A549 (cell line): ENCODE results near the gene NDUFAF5.

Experiments
- BHLHE40 ChIP-seq: IDR thresholded peaks from 2 replicates; pipeline ENCODE4 v1.6.1; 2012; ENCODE audit warnings: low read depth, low read length, inconsistent platforms
- CBX2 ChIP-seq: fragments of 200-600 bp; sonication (generic); IDR thresholded peaks from 2 replicates; pipeline ENCODE4 v1.6.1; 2016; ENCODE audit warnings: low read depth, mild to moderate bottlenecking, borderline replicate concordance
- CHD4 ChIP-seq: fragments of 200-600 bp; sonication (generic); IDR thresholded peaks from 2 replicates; pipeline ENCODE4 v1.6.1; 2016; ENCODE audit warnings: antibody characterized with exemption, mild to moderate bottlenecking, borderline replicate concordance
- EP300 ChIP-seq, 2 experiments: fragments of >200 bp; sonication (Bioruptor Twin); formaldehyde crosslinking; IDR thresholded peaks; 2 replicates in 1 of 2; 3 replicates in 1 of 2; pipeline ENCODE4 v1.6.1; 2016 to 2017
- JUN ChIP-seq, 2 experiments: fragments of >200 bp; sonication (Bioruptor Twin); formaldehyde crosslinking; IDR thresholded peaks; 2 replicates in 1 of 2; 3 replicates in 1 of 2; pipeline ENCODE4 v1.6.1; 2016 to 2017
- KDM1A ChIP-seq: fragments of 200-600 bp; sonication (generic); IDR thresholded peaks from 2 replicates; pipeline ENCODE4 v1.6.1; 2016; ENCODE audit warnings: low read depth, mild to moderate bottlenecking
- KDM5A ChIP-seq: fragments of 200-600 bp; sonication (generic); IDR thresholded peaks from 2 replicates; pipeline ENCODE4 v1.6.1; 2016; ENCODE audit warnings: antibody characterized with exemption, mild to moderate bottlenecking
- POLR2A ChIP-seq: IDR thresholded peaks from 2 replicates; pipeline ENCODE4 v1.6.1; 2012; ENCODE audit warnings: mild to moderate bottlenecking, low read length
- RAD21 ChIP-seq, 2 experiments: fragments of >200 bp in 1 of 2; sonication (Bioruptor Twin) in 1 of 2; formaldehyde crosslinking in 1 of 2; IDR thresholded peaks in 1 of 2; conservative IDR thresholded peaks in 1 of 2; 2 replicates in 1 of 2; 3 replicates in 1 of 2; pipeline ENCODE4 v1.6.1; 2012 to 2018; ENCODE audit warnings: inconsistent platforms in 1 of 2
- TF ChIP-seq, protein P1 (sequence below): fragments of >200 bp; sonication (Bioruptor Twin); formaldehyde crosslinking; IDR thresholded peaks from 3 replicates; pipeline ENCODE4 v1.5.1; 2016

DNA sequence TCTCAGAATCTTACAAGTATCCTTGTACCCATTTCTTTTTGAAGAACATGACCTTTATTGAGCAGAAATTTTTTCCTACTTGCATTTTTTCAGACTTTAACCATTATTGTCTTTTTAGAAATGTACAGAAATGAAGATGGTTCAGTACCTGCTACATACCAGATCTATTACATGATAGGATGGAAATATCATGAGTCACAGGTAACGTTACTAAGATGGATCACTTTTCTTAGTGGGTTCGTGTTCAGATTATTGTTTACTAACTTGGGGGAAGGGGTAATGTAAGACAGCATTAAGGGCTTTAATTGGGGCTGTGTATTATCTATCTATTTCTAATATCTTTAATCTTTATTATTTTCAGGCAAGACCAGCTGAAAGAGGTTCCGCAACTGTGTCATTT is 31.9 kb downstream of the NDUFAF5 start:
- TF ChIP-seq BHLHE40, result no peak
- TF ChIP-seq, protein P1, sequence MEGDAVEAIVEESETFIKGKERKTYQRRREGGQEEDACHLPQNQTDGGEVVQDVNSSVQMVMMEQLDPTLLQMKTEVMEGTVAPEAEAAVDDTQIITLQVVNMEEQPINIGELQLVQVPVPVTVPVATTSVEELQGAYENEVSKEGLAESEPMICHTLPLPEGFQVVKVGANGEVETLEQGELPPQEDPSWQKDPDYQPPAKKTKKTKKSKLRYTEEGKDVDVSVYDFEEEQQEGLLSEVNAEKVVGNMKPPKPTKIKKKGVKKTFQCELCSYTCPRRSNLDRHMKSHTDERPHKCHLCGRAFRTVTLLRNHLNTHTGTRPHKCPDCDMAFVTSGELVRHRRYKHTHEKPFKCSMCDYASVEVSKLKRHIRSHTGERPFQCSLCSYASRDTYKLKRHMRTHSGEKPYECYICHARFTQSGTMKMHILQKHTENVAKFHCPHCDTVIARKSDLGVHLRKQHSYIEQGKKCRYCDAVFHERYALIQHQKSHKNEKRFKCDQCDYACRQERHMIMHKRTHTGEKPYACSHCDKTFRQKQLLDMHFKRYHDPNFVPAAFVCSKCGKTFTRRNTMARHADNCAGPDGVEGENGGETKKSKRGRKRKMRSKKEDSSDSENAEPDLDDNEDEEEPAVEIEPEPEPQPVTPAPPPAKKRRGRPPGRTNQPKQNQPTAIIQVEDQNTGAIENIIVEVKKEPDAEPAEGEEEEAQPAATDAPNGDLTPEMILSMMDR, result no peak
- no peak for TF ChIP-seq KDM5A
- no peak for TF ChIP-seq RAD21 (conservative IDR thresholded peaks at IDR 0.05 in 1 of 2, IDR thresholded peaks at IDR 0.05 in 1 of 2)
- no peak for TF ChIP-seq KDM1A
- TF ChIP-seq JUN (IDR thresholded peaks at IDR 0.05), result no peak
- no peak for TF ChIP-seq EP300 (IDR thresholded peaks at IDR 0.05)
- TF ChIP-seq POLR2A, result no peak
- TF ChIP-seq CBX2, result no peak
- no peak for TF ChIP-seq CHD4
